NCI-H2196 treated with DMSO at 0.1 percent for 48 hours (cell line): Measurements from ENCODE around the gene JOSD2.
A peak's percentile ranks its signal among the peaks of the same experiment; 100 is the strongest.
"Not testable (repeated sequence)": the region's sequence is repeated elsewhere in the genome, so short reads cannot be mapped to it uniquely, and the experiment has no call there.

Source experiments
- DNase-seq: peaks from one replicate; lab custom pipeline; 2025; ENCODE audit not compliant: unreplicated experiment; lab: John Stamatoyannopoulos, UW

The JOSD2 gene

GRCh38 chr19:50547385-50548190, 36.6 kb upstream of the JOSD2 start:
- DNase-seq: no peak

- no peak for DNase-seq
These were observed 35.7 kb upstream of the JOSD2 start for GRCh38 chr19:50546527-50547221.

GRCh38 chr19:50542943-50543342, 32.0 kb upstream of the JOSD2 start:
- no peak for DNase-seq

- peak; percentile 66 for DNase-seq
These were observed 26.8 kb upstream of the JOSD2 start for GRCh38 chr19:50537769-50538230.

- no peak for DNase-seq
These were observed 26.3 kb upstream of the JOSD2 start for GRCh38 chr19:50537306-50537685.

- DNase-seq: no peak
These were observed 25.8 kb upstream of the JOSD2 start for GRCh38 chr19:50536662-50537305.

GRCh38 chr19:50535672-50536187, 24.7 kb upstream of the JOSD2 start:
- no peak for DNase-seq

- no peak for DNase-seq
These were observed 23.5 kb upstream of the JOSD2 start for GRCh38 chr19:50534478-50534877.

- no peak for DNase-seq
These were observed 22.0 kb upstream of the JOSD2 start for GRCh38 chr19:50532952-50533351.

GRCh38 chr19:50531171-50531612, 20.2 kb upstream of the JOSD2 start:
- no peak for DNase-seq

GRCh38 chr19:50528052-50528451, 17.1 kb upstream of the JOSD2 start:
- not testable (repeated sequence) for DNase-seq

GRCh38 chr19:50522881-50523280, 11.9 kb upstream of the JOSD2 start:
- DNase-seq: no peak

- DNase-seq: no peak
These were observed 10.0 kb upstream of the JOSD2 start for GRCh38 chr19:50520822-50521465.

GRCh38 chr19:50519006-50519575, 8.1 kb upstream of the JOSD2 start:
- DNase-seq: no peak

GRCh38 chr19:50518091-50519005, 7.4 kb upstream of the JOSD2 start:
- DNase-seq: no peak

- no peak for DNase-seq
These were observed 6.7 kb upstream of the JOSD2 start for GRCh38 chr19:50517704-50518075.

- no peak for DNase-seq
These were observed 6.1 kb upstream of the JOSD2 start for GRCh38 chr19:50516964-50517703.

GRCh38 chr19:50516456-50516855, 5.5 kb upstream of the JOSD2 start:
- DNase-seq: no peak

- DNase-seq: no peak
These were observed 4.2 kb upstream of the JOSD2 start for GRCh38 chr19:50515168-50515561.
